K562 (cell line): ENCODE results near the gene FXR1. TPM values are rescaled to one million over a fixed set of nuclear protein-coding genes. Genes with fewer than 3 reads are reported as not detected.

Experiments used
- BRD4 ChIP-seq: fragments of 200-600 bp; sonication (generic); IDR thresholded peaks from 2 replicates; pipeline ENCODE4 v1.6.1; 2017; ENCODE audit warnings: inconsistent platforms
- BRD9 ChIP-seq: fragments of 450-650 bp; IDR thresholded peaks from 2 replicates; pipeline ENCODE4 v1.6.1; 2018; ENCODE audit warnings: low read depth; ENCODE audit not compliant: partially characterized antibody
- KDM2B ChIP-seq: fragments of 250-450 bp; sonication (Bioruptor Pico); IDR thresholded peaks from 2 replicates; pipeline ENCODE4 v1.8.0; 2021; ENCODE audit warnings: mild to moderate bottlenecking, moderate library complexity
- ZNF263 ChIP-seq: sonication (generic); formaldehyde crosslinking; IDR thresholded peaks from 2 replicates; pipeline ENCODE4 v1.8.0; 2022; ENCODE audit warnings: mild to moderate bottlenecking, missing genetic modification reagents, borderline replicate concordance
- polyA plus RNA-seq, 8 experiments: library from polyadenylated mRNA; depleted of rRNA in 4 of 8; stranded (reverse) in 5 of 8; unstranded in 3 of 8; fragments of >200 nt; fragmentation: Nextera tagmentation in 2 of 8; fragmentation: Illumina TruSeq in 1 of 8; extraction: Ambion mirVana in 2 of 8; extraction: Trizol in 1 of 8; gene quantifications; 2 replicates each; pipeline versions ENCODE4 v1.2.1 to v1.2.3, GENCODE V29; 2011 to 2014; ENCODE audit warnings: inconsistent platforms in 1 of 8, missing spikeins in 1 of 8
- total RNA-seq, 7 experiments: library from RNA; depleted of rRNA in 6 of 7; stranded (reverse); fragments of >200 nt in 6 of 7; fragmentation: Illumina TruSeq in 2 of 7; extraction: Trizol in 2 of 7; gene quantifications; 2 replicates each; pipeline versions ENCODE4 v1.2.1 to v1.2.3, GENCODE V29; 2011 to 2021; ENCODE audit warnings: low replicate concordance in 1 of 7
- TF ChIP-seq, protein P1 (sequence below): fragments of 200-600 bp; sonication (generic); IDR thresholded peaks from one replicate; pipeline ENCODE4 v1.6.1; 2012; ENCODE audit warnings: mild to moderate bottlenecking, low read depth, low read length, inconsistent platforms
- TF ChIP-seq, protein P2 (sequence below), 2 experiments: fragments of 450-650 bp in 1 of 2; IDR thresholded peaks; 2 replicates each; pipeline ENCODE4 v1.6.1; 2011 to 2017; ENCODE audit warnings: low read depth in 2 of 2, antibody characterized with exemption in 1 of 2, borderline replicate concordance in 1 of 2, low read length in 1 of 2, mild to moderate bottlenecking in 1 of 2, mixed read lengths in 1 of 2; ENCODE audit not compliant: control insufficient read depth in 1 of 2
- TF ChIP-seq, protein P3 (sequence below), 2 experiments: fragments of 150-350 bp in 1 of 2; IDR thresholded peaks; 2 replicates each; pipeline ENCODE4 v1.6.1; 2012 to 2016; ENCODE audit warnings: low read depth in 2 of 2, low read length in 2 of 2, mild to moderate bottlenecking in 1 of 2, moderate library complexity in 1 of 2

The FXR1 gene
- total and polyA plus RNA-seq, 9 of the 15 experiments (the other 6 are each of a cell fraction or from before 2014, with no cell fraction given) = 59.4 to 177 (median 136) TPM

DNA sequence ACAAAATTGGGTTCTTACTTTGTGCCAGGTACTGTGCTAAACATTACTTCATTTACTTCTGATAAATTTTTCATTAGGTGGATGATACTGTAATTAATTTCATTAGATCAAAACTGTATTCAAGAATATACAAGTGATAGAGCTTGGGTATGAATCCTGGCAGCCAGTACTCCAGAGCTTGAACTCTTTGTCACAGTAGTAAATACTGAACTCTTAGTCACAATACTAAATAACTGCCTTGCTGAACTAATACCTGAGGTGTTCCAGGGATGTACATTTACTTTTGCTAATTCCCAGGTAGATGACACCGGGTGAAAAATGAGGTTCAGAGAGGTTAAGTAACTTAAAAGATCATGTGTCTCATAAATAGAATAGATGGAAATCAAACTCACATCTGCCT, 20.3 kb downstream of the FXR1 start (continued):
- TF ChIP-seq, protein P1, sequence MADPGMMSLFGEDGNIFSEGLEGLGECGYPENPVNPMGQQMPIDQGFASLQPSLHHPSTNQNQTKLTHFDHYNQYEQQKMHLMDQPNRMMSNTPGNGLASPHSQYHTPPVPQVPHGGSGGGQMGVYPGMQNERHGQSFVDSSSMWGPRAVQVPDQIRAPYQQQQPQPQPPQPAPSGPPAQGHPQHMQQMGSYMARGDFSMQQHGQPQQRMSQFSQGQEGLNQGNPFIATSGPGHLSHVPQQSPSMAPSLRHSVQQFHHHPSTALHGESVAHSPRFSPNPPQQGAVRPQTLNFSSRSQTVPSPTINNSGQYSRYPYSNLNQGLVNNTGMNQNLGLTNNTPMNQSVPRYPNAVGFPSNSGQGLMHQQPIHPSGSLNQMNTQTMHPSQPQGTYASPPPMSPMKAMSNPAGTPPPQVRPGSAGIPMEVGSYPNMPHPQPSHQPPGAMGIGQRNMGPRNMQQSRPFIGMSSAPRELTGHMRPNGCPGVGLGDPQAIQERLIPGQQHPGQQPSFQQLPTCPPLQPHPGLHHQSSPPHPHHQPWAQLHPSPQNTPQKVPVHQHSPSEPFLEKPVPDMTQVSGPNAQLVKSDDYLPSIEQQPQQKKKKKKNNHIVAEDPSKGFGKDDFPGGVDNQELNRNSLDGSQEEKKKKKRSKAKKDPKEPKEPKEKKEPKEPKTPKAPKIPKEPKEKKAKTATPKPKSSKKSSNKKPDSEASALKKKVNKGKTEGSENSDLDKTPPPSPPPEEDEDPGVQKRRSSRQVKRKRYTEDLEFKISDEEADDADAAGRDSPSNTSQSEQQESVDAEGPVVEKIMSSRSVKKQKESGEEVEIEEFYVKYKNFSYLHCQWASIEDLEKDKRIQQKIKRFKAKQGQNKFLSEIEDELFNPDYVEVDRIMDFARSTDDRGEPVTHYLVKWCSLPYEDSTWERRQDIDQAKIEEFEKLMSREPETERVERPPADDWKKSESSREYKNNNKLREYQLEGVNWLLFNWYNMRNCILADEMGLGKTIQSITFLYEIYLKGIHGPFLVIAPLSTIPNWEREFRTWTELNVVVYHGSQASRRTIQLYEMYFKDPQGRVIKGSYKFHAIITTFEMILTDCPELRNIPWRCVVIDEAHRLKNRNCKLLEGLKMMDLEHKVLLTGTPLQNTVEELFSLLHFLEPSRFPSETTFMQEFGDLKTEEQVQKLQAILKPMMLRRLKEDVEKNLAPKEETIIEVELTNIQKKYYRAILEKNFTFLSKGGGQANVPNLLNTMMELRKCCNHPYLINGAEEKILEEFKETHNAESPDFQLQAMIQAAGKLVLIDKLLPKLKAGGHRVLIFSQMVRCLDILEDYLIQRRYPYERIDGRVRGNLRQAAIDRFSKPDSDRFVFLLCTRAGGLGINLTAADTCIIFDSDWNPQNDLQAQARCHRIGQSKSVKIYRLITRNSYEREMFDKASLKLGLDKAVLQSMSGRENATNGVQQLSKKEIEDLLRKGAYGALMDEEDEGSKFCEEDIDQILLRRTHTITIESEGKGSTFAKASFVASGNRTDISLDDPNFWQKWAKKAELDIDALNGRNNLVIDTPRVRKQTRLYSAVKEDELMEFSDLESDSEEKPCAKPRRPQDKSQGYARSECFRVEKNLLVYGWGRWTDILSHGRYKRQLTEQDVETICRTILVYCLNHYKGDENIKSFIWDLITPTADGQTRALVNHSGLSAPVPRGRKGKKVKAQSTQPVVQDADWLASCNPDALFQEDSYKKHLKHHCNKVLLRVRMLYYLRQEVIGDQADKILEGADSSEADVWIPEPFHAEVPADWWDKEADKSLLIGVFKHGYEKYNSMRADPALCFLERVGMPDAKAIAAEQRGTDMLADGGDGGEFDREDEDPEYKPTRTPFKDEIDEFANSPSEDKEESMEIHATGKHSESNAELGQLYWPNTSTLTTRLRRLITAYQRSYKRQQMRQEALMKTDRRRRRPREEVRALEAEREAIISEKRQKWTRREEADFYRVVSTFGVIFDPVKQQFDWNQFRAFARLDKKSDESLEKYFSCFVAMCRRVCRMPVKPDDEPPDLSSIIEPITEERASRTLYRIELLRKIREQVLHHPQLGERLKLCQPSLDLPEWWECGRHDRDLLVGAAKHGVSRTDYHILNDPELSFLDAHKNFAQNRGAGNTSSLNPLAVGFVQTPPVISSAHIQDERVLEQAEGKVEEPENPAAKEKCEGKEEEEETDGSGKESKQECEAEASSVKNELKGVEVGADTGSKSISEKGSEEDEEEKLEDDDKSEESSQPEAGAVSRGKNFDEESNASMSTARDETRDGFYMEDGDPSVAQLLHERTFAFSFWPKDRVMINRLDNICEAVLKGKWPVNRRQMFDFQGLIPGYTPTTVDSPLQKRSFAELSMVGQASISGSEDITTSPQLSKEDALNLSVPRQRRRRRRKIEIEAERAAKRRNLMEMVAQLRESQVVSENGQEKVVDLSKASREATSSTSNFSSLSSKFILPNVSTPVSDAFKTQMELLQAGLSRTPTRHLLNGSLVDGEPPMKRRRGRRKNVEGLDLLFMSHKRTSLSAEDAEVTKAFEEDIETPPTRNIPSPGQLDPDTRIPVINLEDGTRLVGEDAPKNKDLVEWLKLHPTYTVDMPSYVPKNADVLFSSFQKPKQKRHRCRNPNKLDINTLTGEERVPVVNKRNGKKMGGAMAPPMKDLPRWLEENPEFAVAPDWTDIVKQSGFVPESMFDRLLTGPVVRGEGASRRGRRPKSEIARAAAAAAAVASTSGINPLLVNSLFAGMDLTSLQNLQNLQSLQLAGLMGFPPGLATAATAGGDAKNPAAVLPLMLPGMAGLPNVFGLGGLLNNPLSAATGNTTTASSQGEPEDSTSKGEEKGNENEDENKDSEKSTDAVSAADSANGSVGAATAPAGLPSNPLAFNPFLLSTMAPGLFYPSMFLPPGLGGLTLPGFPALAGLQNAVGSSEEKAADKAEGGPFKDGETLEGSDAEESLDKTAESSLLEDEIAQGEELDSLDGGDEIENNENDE = no peak
- TF ChIP-seq ZNF263 (CRISPR knock-in tag) = no peak
- TF ChIP-seq, protein P2, sequence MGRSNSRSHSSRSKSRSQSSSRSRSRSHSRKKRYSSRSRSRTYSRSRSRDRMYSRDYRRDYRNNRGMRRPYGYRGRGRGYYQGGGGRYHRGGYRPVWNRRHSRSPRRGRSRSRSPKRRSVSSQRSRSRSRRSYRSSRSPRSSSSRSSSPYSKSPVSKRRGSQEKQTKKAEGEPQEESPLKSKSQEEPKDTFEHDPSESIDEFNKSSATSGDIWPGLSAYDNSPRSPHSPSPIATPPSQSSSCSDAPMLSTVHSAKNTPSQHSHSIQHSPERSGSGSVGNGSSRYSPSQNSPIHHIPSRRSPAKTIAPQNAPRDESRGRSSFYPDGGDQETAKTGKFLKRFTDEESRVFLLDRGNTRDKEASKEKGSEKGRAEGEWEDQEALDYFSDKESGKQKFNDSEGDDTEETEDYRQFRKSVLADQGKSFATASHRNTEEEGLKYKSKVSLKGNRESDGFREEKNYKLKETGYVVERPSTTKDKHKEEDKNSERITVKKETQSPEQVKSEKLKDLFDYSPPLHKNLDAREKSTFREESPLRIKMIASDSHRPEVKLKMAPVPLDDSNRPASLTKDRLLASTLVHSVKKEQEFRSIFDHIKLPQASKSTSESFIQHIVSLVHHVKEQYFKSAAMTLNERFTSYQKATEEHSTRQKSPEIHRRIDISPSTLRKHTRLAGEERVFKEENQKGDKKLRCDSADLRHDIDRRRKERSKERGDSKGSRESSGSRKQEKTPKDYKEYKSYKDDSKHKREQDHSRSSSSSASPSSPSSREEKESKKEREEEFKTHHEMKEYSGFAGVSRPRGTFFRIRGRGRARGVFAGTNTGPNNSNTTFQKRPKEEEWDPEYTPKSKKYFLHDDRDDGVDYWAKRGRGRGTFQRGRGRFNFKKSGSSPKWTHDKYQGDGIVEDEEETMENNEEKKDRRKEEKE (IDR thresholded peaks at IDR 0.05; ENCODE audit: borderline replicate concordance in 1 of 2, control insufficient read depth in 1 of 2, low read depth in 2 of 2, low read length in 1 of 2) = no peak
- TF ChIP-seq, protein P3, sequence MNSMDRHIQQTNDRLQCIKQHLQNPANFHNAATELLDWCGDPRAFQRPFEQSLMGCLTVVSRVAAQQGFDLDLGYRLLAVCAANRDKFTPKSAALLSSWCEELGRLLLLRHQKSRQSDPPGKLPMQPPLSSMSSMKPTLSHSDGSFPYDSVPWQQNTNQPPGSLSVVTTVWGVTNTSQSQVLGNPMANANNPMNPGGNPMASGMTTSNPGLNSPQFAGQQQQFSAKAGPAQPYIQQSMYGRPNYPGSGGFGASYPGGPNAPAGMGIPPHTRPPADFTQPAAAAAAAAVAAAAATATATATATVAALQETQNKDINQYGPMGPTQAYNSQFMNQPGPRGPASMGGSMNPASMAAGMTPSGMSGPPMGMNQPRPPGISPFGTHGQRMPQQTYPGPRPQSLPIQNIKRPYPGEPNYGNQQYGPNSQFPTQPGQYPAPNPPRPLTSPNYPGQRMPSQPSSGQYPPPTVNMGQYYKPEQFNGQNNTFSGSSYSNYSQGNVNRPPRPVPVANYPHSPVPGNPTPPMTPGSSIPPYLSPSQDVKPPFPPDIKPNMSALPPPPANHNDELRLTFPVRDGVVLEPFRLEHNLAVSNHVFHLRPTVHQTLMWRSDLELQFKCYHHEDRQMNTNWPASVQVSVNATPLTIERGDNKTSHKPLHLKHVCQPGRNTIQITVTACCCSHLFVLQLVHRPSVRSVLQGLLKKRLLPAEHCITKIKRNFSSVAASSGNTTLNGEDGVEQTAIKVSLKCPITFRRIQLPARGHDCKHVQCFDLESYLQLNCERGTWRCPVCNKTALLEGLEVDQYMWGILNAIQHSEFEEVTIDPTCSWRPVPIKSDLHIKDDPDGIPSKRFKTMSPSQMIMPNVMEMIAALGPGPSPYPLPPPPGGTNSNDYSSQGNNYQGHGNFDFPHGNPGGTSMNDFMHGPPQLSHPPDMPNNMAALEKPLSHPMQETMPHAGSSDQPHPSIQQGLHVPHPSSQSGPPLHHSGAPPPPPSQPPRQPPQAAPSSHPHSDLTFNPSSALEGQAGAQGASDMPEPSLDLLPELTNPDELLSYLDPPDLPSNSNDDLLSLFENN (IDR thresholded peaks at IDR 0.05; ENCODE audit: low read depth in 2 of 2, low read length in 2 of 2) = no peak
- no peak for TF ChIP-seq BRD9
- no peak for TF ChIP-seq BRD4
- TF ChIP-seq KDM2B = no peak
